Measurements from ENCODE around the gene PRXL2A.

Gene PRXL2A

DNA sequence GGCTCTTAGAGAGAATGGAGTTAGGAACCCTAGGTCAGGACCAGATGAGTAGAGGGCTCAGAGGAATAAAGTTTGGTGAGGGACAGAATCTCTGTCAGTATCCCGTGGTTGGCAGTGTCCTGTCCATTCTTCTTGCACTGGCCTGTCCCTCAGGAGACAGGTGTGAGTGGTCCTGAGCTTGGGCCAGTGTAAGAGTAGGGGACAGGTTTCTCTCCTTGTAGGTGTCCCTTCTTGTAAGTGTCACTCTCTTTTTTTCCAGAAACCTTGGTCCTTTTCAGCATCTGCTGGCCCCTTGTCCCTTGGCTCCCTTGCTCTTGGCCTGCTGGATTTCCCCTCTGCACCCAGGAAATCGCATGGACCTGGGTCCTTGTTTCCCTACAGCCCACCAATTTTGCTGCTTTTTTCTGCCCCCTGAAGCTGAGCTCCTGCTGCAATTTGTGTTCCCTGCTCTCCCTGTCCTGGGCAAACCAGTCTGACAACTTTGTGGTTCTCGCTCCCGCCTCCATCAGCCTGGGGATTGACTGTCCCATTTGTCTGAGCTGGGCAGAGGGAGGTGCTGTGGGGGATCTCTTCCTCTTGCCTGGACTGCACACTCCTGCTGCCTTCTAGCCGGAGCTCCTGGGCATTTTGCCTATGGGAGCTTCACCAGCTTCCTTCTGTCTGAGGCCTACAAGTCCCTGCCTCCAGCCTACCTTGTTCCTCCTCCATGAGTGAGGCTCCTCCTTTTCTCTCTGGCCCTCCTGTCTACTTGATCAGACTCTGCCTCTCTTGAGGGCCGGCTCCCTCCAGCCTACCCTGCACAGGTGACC is 52.3 kb downstream of the PRXL2A start:
- no peak for DNase-seq (ENCODE audit: low read depth in 4 of 4, low spot score in 1 of 4)

- no peak for DNase-seq (ENCODE audit: low read depth in 4 of 4, low spot score in 1 of 4)
These were observed 53.1 kb downstream of the PRXL2A start for GRCh38 chr10:80461208-80462183.

GRCh38 chr10:80462299-80462980 is 54.1 kb downstream of the PRXL2A start:
- no peak for DNase-seq (ENCODE audit: low read depth in 4 of 4, low spot score in 1 of 4)

DNA sequence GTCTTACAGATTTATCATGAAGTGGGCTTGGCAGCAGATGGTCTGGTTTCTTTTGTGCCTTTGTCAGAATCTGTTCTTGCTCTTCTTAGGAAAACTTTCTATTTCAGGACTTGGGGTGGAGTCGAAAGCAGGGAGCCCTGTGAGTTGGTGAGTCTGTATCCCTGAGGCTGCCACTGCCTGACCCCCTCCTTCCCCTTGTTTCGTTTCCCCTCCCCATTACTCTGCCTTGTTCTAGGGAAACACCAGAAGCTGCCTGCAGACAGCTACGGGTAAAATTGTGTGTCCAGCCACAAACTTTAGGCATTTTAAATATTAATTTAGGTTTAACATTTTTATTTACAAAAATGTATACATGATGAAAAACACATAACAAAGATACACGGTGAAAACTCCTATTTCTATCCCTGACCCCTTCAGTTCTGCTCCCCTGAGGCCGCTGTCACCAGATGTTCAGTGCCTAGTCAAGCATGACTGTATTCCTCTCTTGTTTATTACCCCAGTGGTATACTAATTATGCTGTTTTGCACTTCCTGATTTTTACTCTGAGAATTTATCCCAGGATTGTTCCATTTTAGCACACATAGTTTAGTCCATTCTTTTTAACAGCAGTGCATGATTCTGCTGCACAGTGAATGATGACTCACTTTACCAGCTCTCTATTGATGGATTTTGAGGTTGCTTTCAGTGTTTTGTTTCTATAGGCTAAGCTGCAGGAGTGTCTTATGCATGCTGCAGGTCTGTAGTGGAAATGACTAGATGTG is 54.8 kb downstream of the PRXL2A start:
- DNase-seq (ENCODE audit: low read depth in 4 of 4, low spot score in 1 of 4) = no peak

- no peak for DNase-seq (ENCODE audit: low read depth in 4 of 4, low spot score in 1 of 4)
These were observed 55.5 kb downstream of the PRXL2A start for GRCh38 chr10:80463868-80464267.

DNA sequence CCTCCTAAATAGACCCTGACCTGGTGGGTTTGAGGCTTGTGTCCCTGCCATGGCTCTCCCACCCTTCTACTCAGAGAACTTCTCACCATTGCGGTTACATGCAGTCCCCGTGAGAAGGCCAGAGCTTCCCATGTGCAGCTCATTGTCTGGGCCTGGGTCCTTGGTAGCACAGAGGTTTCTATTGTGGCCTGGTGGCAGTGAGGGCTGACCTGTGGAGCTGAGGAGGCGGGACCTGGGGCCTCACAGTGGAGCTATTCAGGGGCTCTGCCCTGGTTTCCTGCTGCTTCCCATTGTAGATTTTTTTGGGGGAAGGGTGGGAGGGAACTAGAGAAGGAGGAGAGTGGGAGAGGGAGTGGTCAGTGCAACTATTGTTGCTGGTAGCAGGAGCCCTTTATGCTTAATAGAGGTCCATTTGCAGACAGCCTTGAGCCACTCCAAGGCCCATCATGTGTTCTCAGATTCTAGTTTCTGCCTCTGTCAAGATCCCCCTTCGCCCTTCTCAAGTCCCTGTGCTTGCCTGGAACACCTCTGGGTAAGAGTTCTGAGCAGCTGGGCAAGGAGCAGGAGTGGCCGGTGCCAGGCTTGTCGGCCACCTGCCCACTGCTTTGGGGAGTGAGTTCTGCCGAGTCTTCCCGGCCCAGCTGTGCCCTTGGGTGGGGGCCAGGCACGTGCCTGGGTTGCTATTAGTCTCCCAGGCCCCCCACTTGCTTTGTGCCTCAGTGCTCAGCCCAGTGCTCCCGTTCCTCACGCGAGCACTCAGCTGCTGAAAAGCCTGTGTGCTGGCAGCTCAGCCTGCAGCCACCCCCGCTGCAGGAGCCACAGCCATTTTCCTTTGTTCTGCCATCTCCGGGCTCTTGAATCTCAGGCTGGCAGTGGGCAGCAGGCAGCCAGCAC is 56.5 kb downstream of the PRXL2A start:
- no peak for DNase-seq (ENCODE audit: low read depth in 4 of 4, low spot score in 1 of 4)

GRCh38 chr10:80465451-80465835 is 57.1 kb downstream of the PRXL2A start:
- no peak for DNase-seq (ENCODE audit: low read depth in 4 of 4, low spot score in 1 of 4)

GRCh38 chr10:80465839-80466590 is 57.7 kb downstream of the PRXL2A start:
- no peak for DNase-seq (ENCODE audit: low read depth in 4 of 4, low spot score in 1 of 4)

DNA sequence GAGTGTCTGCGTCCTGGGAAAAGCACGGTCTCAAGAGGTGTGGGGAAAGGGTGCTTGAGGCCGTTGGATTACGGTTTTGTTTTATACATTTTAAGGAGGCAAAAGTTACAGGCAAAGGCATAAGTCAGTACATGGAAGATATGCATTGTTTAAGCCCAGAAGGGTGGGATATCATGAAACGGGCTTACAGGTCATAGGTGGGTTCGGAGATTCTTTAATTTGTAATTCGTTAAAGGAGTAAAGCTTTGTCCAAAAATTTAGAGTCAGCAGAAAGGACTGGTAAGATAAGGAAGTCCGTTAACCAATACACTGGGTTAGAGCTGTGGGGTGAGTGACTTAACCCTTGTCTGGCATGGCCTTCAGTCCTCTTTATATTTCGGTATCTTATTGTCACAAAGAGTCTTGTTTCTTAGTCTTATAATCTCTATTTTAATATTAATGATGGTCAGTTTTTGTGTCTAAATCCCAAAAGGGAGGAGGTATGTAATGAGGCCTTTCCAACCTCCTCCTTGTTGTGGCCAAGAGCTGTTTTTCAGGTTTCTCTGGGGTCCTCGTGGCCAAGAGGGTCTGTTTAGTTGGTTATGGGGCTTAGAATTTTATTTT is 58.5 kb downstream of the PRXL2A start:
- no peak for DNase-seq (ENCODE audit: low read depth in 4 of 4, low spot score in 1 of 4)

DNA sequence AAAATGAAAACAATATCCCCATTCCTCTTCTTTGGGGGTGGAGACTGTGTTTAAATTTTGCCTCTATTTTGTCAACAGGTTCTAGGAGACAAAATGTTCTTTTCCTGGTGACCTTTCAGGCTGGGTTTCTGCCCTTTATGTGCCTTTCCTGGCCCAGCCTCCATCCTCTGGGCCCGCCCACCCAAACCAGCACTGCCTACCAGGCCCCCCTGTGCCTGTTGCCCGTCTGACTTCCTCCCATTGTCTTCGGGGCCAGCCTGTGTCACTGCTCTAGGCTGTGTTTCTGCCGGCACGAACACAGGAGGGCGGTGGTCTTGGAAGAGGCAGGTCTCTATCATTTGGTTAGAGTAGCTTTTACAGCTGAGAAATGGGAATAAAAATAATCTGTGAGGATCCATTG is 59.7 kb downstream of the PRXL2A start:
- DNase-seq (ENCODE audit: low read depth in 4 of 4, low spot score in 1 of 4) = no peak

GRCh38 chr10:80468806-80469421 is 60.6 kb downstream of the PRXL2A start:
- no peak for DNase-seq (ENCODE audit: low read depth in 4 of 4, low spot score in 1 of 4)

GRCh38 chr10:80470266-80470665 is 61.9 kb downstream of the PRXL2A start:
- no peak for DNase-seq (ENCODE audit: low read depth in 4 of 4, low spot score in 1 of 4)

DNA sequence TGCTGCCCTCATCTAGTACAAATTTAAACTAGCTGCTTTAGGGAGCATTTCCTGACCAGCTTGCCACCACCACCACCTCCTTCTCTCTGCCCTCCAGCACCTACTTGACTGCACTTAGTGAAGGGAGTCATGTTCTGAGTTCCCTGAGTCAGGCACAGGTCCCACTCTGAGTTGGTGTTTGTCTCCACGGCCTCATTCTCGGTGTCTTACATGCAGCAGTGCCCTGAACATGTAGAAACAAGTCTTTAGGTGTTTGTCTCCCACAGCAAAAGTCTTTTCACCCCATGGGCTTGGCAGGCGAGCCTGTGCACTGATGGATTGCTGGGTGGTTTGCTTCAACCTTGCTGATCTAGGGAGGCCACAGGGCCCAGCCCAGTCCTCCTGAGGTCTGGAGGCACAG is 62.6 kb downstream of the PRXL2A start:
- no peak for DNase-seq (ENCODE audit: low read depth in 4 of 4, low spot score in 1 of 4)

DNA sequence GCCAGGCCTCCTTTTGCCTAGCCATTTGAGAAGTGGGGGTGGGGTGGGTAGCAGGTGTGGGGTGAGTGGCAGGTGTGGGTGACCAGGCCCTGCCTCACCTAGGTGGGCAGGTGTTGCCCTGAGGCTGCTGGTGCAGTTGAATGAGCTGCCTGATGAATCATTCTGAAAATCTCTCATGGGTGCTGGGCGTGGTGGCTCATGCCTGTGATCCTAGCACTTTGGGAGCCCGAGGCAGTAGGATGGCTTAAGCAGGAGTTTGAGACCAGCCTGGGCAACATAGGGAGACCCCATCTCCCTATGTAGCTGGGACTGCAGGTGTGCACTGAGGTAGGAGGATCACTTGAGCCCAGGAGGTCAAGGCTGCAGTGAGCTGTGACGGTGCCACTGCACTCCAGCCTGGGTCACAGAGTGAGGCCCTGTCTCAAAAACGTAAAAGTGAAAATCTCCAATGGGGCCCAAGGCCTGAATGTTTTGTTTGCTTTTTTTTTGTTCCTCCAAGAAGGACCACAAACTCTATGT is 63.4 kb downstream of the PRXL2A start:
- no peak for DNase-seq (ENCODE audit: low read depth in 4 of 4, low spot score in 1 of 4)

- no peak for DNase-seq (ENCODE audit: low read depth in 4 of 4, low spot score in 1 of 4)
These were observed 64.1 kb downstream of the PRXL2A start for GRCh38 chr10:80472234-80473095.

- no peak for DNase-seq (ENCODE audit: low read depth in 4 of 4, low spot score in 1 of 4)
These were observed 64.8 kb downstream of the PRXL2A start for GRCh38 chr10:80473096-80473657.
